ENCODE measurements around the gene GRAMD1B.

The GRAMD1B gene

GRCh38 chr11:123580137-123580536 is 150.1 kb downstream of the GRAMD1B start:
- H3K27me3 ChIP-seq, result no peaks in the 10 kb centered on the region
- H3K4me1 ChIP-seq (ENCODE audit: control insufficient read depth in 1 of 2, insufficient read depth in 1 of 2, low read depth in 1 of 2, low read length in 1 of 2), result peaks cover 13 to 16% of the 10 kb centered on the region in 2 experiments
- TF ChIP-seq, protein P1, sequence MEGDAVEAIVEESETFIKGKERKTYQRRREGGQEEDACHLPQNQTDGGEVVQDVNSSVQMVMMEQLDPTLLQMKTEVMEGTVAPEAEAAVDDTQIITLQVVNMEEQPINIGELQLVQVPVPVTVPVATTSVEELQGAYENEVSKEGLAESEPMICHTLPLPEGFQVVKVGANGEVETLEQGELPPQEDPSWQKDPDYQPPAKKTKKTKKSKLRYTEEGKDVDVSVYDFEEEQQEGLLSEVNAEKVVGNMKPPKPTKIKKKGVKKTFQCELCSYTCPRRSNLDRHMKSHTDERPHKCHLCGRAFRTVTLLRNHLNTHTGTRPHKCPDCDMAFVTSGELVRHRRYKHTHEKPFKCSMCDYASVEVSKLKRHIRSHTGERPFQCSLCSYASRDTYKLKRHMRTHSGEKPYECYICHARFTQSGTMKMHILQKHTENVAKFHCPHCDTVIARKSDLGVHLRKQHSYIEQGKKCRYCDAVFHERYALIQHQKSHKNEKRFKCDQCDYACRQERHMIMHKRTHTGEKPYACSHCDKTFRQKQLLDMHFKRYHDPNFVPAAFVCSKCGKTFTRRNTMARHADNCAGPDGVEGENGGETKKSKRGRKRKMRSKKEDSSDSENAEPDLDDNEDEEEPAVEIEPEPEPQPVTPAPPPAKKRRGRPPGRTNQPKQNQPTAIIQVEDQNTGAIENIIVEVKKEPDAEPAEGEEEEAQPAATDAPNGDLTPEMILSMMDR (IDR thresholded peaks at IDR 0.05), result no peak
- H3K4me3 ChIP-seq (ENCODE audit: low read depth in 1 of 2, low read length in 1 of 2), result no peak overlapping the region
- peaks cover 14% of the 10 kb centered on the region for H3K36me3 ChIP-seq
- no peaks in the 10 kb centered on the region for H3K9me3 ChIP-seq
- no peak overlapping the region for H3K27ac ChIP-seq

DNA sequence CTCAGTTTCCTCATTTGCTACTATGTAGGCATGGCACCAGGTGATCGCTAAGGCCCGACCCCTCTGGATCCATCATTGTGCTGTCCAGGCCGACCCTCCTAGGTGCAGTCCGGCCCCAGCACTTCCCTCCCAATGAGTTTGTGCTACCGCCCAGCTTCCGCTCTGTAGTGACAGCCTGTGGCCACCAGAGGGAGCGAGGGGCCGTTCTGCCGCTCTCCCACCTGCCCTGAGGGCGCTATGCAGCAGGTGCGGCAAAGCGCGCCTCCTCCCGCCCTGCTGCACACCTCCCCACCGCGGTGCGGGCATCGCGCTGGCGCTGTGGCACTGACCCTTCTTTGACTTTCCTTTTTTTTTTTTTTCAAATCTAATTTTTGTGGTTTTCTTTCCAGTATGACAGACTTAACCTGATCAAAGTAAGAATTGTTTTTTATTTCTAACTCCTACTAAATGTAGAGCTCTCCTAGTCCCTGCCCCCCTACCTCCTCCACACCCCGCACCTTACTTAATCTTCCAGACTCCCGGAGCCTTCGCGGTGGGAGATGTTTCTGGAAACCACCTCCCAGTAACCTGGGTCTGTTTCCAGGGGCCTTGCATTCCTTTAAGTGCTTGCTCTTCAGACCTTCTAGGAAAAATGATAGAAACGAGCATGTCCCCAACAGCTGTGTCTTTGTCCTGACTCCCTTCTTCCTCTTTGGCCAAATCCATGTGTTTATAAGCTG is 150.6 kb downstream of the GRAMD1B start:
- no peaks in the 10 kb centered on the region for H3K9me3 ChIP-seq
- TF ChIP-seq, protein P1 (IDR thresholded peaks at IDR 0.05), result peak; percentile 90

DNA sequence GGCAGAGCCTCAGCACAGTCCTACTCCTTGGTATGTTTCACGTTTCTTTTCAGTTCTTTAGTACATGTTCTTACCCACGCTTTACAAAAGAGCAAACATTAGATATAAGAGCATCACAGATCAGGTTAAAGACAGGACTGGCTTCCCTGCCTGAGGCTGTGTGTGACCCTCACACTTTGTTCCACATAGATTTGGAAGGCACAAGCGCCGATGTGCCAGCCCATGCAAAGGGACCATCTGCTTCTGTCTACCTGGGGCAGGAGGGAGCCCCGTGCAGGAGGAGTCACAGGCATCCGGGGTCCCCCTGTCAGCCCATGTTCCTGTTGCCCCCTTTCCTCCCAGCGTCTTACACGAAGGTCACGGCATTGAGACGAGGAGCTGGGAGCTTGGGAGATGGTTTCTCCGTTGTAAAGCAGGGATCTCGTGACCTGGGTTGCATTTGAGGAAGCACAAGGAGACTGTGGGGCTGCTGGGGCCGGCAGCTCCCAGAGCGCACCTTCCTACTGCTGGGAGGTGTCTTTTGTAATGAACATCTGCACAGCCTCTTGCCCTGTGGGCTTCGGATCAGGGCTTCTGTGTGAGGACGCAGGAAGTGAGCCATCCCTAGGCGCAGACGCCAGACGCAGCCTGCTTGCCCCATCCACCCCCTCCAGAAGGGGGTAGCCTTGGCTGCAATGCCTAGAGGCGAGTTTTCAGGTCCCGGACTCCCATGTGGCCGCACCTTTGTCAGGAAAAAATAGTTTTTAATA is 151.8 kb downstream of the GRAMD1B start:
- Histone ChIP-seq H3K9me3 (no peaks in the 10 kb centered on the region), H3K36me3 (peaks cover 28% of the 10 kb centered on the region), H3K27me3 (no peaks in the 10 kb centered on the region), H3K4me3 (ENCODE audit: low read depth in 1 of 2, low read length in 1 of 2) (no peak overlapping the region), H3K4me1 (ENCODE audit: control insufficient read depth in 1 of 2, insufficient read depth in 1 of 2, low read depth in 1 of 2, low read length in 1 of 2) (peaks cover 2 to 10% of the 10 kb centered on the region in 2 experiments), H3K27ac (no peak overlapping the region)
- TF ChIP-seq, protein P1 (IDR thresholded peaks at IDR 0.05), result no peak

More for the DNA sequence above, 150.6 kb downstream of the GRAMD1B start:
- Histone ChIP-seq H3K36me3 (peaks cover 19% of the 10 kb centered on the region), H3K27ac (no peak overlapping the region), H3K27me3 (no peaks in the 10 kb centered on the region), H3K4me3 (ENCODE audit: low read depth in 1 of 2, low read length in 1 of 2) (no peak overlapping the region), H3K4me1 (ENCODE audit: control insufficient read depth in 1 of 2, insufficient read depth in 1 of 2, low read depth in 1 of 2, low read length in 1 of 2) (peaks cover 13 to 16% of the 10 kb centered on the region in 2 experiments)

- Histone ChIP-seq H3K36me3 (peaks cover 37% of the 10 kb centered on the region), H3K9me3 (no peaks in the 10 kb centered on the region), H3K4me1 (ENCODE audit: control insufficient read depth in 1 of 2, insufficient read depth in 1 of 2, low read depth in 1 of 2, low read length in 1 of 2) (peaks cover 0 to 6% of the 10 kb centered on the region in 2 experiments), H3K4me3 (ENCODE audit: low read depth in 1 of 2, low read length in 1 of 2) (no peak overlapping the region), H3K27me3 (no peaks in the 10 kb centered on the region), H3K27ac (no peak overlapping the region)
- TF ChIP-seq, protein P1 (IDR thresholded peaks at IDR 0.05), result no peak
These were observed 153.0 kb downstream of the GRAMD1B start for GRCh38 chr11:123582992-123583504.

DNA sequence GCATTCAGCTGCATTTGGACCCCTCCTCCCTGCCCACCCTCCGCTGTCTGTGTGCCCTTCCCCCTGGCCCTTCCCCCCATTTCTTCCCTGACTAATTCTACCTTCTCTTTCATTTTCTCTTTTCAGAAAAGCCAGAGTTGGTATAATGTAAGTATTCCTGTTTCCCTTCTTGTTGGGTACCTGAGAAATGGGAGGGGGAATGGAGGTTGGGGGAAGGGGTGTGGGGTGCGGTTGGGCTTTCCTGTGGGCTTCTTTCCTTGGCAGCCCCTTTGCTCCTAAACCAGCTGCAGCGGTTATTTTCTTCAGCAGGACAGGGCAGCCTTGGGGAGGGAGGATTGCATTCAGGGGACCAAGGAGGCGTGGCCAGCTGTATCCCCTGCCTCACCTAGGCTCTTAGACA is 154.1 kb downstream of the GRAMD1B start:
- Histone ChIP-seq H3K27ac (no peak overlapping the region), H3K27me3 (no peaks in the 10 kb centered on the region), H3K4me1 (ENCODE audit: control insufficient read depth in 1 of 2, insufficient read depth in 1 of 2, low read depth in 1 of 2, low read length in 1 of 2) (peaks cover 0 to 6% of the 10 kb centered on the region in 2 experiments), H3K4me3 (ENCODE audit: low read depth in 1 of 2, low read length in 1 of 2) (no peak overlapping the region), H3K9me3 (no peaks in the 10 kb centered on the region), H3K36me3 (peaks cover 38% of the 10 kb centered on the region)
- TF ChIP-seq, protein P1 (IDR thresholded peaks at IDR 0.05), result no peak

All from neutrophil (primary cell).